Sigmoid colon (tissue), 4 donors: ENCODE results near the gene SPC24.

Experiments used
- EP300 ChIP-seq, 4 donors: sonication (generic); formaldehyde crosslinking; IDR thresholded peaks; one replicate each; pipeline ENCODE4 v1.6.1; 2017; ENCODE audit warnings: antibody characterized with exemption in 4 of 4
- POLR2A ChIP-seq, 2 donors: fragments of 450-650 bp; IDR thresholded peaks; one replicate each; pipeline ENCODE4 v1.6.1; 2016; ENCODE audit warnings: antibody characterized with exemption in 2 of 2, mild to moderate bottlenecking in 2 of 2, moderate library complexity in 2 of 2
- POLR2AphosphoS5 ChIP-seq, 4 donors: sonication (generic); formaldehyde crosslinking; IDR thresholded peaks; one replicate each; pipeline ENCODE4 v1.6.1; 2017; ENCODE audit warnings: antibody characterized with exemption in 4 of 4
- TF ChIP-seq, protein P1 (sequence below), 4 experiments: fragments of 450-650 bp in 3 of 4; fragments of 200-600 bp in 1 of 4; IDR thresholded peaks; one replicate each; pipeline ENCODE4 v1.5.1; 2016 to 2019; ENCODE audit warnings: antibody characterized with exemption in 4 of 4, mild to moderate bottlenecking in 3 of 4, moderate library complexity in 2 of 4

DNA sequence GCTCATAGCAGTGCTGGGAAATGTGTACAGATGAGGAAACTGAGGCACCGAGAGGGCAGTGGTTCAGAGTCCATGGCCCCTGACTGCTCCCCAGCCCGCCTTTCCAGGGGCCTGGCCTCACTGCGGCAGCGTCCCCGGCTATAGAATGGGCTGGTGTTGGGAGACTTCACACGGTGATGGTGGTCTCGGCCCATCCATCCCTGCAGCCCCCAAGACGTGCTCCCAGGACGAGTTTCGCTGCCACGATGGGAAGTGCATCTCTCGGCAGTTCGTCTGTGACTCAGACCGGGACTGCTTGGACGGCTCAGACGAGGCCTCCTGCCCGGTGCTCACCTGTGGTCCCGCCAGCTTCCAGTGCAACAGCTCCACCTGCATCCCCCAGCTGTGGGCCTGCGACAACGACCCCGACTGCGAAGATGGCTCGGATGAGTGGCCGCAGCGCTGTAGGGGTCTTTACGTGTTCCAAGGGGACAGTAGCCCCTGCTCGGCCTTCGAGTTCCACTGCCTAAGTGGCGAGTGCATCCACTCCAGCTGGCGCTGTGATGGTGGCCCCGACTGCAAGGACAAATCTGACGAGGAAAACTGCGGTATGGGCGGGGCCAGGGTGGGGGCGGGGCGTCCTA lies 50.5 kb downstream of the SPC24 start:
- TF ChIP-seq, protein P1, sequence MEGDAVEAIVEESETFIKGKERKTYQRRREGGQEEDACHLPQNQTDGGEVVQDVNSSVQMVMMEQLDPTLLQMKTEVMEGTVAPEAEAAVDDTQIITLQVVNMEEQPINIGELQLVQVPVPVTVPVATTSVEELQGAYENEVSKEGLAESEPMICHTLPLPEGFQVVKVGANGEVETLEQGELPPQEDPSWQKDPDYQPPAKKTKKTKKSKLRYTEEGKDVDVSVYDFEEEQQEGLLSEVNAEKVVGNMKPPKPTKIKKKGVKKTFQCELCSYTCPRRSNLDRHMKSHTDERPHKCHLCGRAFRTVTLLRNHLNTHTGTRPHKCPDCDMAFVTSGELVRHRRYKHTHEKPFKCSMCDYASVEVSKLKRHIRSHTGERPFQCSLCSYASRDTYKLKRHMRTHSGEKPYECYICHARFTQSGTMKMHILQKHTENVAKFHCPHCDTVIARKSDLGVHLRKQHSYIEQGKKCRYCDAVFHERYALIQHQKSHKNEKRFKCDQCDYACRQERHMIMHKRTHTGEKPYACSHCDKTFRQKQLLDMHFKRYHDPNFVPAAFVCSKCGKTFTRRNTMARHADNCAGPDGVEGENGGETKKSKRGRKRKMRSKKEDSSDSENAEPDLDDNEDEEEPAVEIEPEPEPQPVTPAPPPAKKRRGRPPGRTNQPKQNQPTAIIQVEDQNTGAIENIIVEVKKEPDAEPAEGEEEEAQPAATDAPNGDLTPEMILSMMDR (IDR thresholded peaks at IDR 0.05), result no peak
- no peak for TF ChIP-seq POLR2A (IDR thresholded peaks at IDR 0.05)
- no peak for TF ChIP-seq EP300 (IDR thresholded peaks at IDR 0.05)
- no peak for TF ChIP-seq POLR2AphosphoS5 (IDR thresholded peaks at IDR 0.05)
